GM12878 (cell line): ENCODE results near the gene BCL2.

Experiments used
- BACH1 ChIP-seq: fragments of 450-650 bp; IDR thresholded peaks from 2 replicates; pipeline ENCODE4 v1.6.1; 2017; ENCODE audit warnings: mild to moderate bottlenecking, borderline replicate concordance
- EZH2 ChIP-seq: IDR thresholded peaks from 2 replicates; pipeline ENCODE4 v1.6.1; 2012; ENCODE audit warnings: low read depth, mild to moderate bottlenecking, control low read depth, inconsistent platforms, low read length, borderline replicate concordance; ENCODE audit not compliant: control insufficient read depth
- JUND ChIP-seq: IDR thresholded peaks from 2 replicates; pipeline ENCODE4 v1.6.1; 2012; ENCODE audit warnings: low read depth, mild to moderate bottlenecking, low read length, improper control_type of control experiment, moderate library complexity
- POLR2A ChIP-seq: IDR thresholded peaks from 2 replicates; pipeline ENCODE4 v1.6.1; 2011; ENCODE audit warnings: low read depth, mild to moderate bottlenecking, low read length
- POLR2AphosphoS5 ChIP-seq: IDR thresholded peaks from 2 replicates; pipeline ENCODE4 v1.6.1; 2011; ENCODE audit warnings: mild to moderate bottlenecking, low read length, inconsistent platforms
- RELA ChIP-seq: fragments of 450-650 bp; IDR thresholded peaks from 2 replicates; pipeline ENCODE4 v1.8.0; 2014; ENCODE audit warnings: borderline replicate concordance; ENCODE audit not compliant: partially characterized antibody
- SREBF2 ChIP-seq: IDR thresholded peaks from 2 replicates; pipeline ENCODE4 v1.6.1; 2012; ENCODE audit warnings: mild to moderate bottlenecking, low read length
- TAF1 ChIP-seq: IDR thresholded peaks from 2 replicates; pipeline ENCODE4 v1.6.1; 2011; ENCODE audit warnings: mild to moderate bottlenecking, low read depth, low read length, borderline replicate concordance
- TCF3 ChIP-seq: IDR thresholded peaks from 2 replicates; pipeline ENCODE4 v1.6.1; 2012; ENCODE audit warnings: low read depth, mild to moderate bottlenecking, low read length, borderline replicate concordance; ENCODE audit not compliant: insufficient read depth
- ZNF592 ChIP-seq: fragments of 450-650 bp; IDR thresholded peaks from 2 replicates; pipeline ENCODE4 v1.6.1; 2017; ENCODE audit warnings: mild to moderate bottlenecking, moderate library complexity
- TF ChIP-seq, protein P1 (sequence below): IDR thresholded peaks from 2 replicates; pipeline ENCODE4 v1.6.1; 2011; ENCODE audit warnings: borderline replicate concordance, low read depth, mild to moderate bottlenecking, moderate library complexity, low read length; ENCODE audit not compliant: insufficient read depth, poor library complexity, severe bottlenecking
- TF ChIP-seq, protein P2 (sequence below), 3 experiments: IDR thresholded peaks in 2 of 3; conservative IDR thresholded peaks in 1 of 3; 2 replicates each; pipeline ENCODE4 v1.5.1; 2011; ENCODE audit warnings: low read depth in 3 of 3, low read length in 3 of 3, mild to moderate bottlenecking in 3 of 3, control low read depth in 2 of 3, moderate library complexity in 2 of 3, inconsistent platforms in 1 of 3, mixed read lengths in 1 of 3; ENCODE audit not compliant: control insufficient read depth in 2 of 3, insufficient read depth in 1 of 3; ENCODE audit errors: extremely low read depth in 1 of 3
- TF ChIP-seq, protein P3 (sequence below): fragments of 450-650 bp; IDR thresholded peaks from 2 replicates; pipeline ENCODE4 v1.6.1; 2017; ENCODE audit warnings: borderline replicate concordance
- TF ChIP-seq, protein P4 (sequence below): IDR thresholded peaks from 2 replicates; pipeline ENCODE4 v1.6.1; 2011; ENCODE audit warnings: low read depth, low read length, improper control_type of control experiment, borderline replicate concordance

DNA sequence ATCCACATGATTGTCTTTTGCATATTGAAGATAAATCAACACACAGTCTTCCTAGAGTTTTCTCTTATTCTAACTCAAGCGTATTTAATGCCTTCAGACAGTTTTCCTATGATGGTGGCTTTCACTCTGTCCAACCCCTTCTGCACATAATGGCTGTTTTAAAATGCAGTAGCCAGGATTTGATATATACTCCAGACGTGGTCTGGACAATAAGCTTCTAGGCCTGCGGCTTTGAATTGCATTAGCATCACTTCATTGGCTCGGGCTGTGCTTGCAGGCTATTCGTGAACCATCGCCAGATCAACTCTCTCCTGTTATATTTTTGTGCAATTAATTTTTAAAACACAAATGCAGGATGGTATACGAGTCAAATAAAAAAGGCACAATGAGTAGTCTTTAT lies 235.3 kb downstream of the BCL2 start:
- TF ChIP-seq EZH2 (no peak), BACH1 (no peak), SREBF2 (no peak), POLR2A (no peak), ZNF592 (no peak), TAF1 (no peak), RELA (no peak), POLR2AphosphoS5 (no peak), JUND (no peak), TCF3 (no peak)
- TF ChIP-seq, protein P1, sequence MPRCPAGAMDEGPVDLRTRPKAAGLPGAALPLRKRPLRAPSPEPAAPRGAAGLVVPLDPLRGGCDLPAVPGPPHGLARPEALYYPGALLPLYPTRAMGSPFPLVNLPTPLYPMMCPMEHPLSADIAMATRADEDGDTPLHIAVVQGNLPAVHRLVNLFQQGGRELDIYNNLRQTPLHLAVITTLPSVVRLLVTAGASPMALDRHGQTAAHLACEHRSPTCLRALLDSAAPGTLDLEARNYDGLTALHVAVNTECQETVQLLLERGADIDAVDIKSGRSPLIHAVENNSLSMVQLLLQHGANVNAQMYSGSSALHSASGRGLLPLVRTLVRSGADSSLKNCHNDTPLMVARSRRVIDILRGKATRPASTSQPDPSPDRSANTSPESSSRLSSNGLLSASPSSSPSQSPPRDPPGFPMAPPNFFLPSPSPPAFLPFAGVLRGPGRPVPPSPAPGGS = no peak
- TF ChIP-seq, protein P2, sequence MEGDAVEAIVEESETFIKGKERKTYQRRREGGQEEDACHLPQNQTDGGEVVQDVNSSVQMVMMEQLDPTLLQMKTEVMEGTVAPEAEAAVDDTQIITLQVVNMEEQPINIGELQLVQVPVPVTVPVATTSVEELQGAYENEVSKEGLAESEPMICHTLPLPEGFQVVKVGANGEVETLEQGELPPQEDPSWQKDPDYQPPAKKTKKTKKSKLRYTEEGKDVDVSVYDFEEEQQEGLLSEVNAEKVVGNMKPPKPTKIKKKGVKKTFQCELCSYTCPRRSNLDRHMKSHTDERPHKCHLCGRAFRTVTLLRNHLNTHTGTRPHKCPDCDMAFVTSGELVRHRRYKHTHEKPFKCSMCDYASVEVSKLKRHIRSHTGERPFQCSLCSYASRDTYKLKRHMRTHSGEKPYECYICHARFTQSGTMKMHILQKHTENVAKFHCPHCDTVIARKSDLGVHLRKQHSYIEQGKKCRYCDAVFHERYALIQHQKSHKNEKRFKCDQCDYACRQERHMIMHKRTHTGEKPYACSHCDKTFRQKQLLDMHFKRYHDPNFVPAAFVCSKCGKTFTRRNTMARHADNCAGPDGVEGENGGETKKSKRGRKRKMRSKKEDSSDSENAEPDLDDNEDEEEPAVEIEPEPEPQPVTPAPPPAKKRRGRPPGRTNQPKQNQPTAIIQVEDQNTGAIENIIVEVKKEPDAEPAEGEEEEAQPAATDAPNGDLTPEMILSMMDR (IDR thresholded peaks at IDR 0.05 in 2 of 3, conservative IDR thresholded peaks at IDR 0.05 in 1 of 3; ENCODE audit: control insufficient read depth in 2 of 3, extremely low read depth in 1 of 3, insufficient read depth in 1 of 3, low read depth in 3 of 3, low read length in 3 of 3) = no peak
- TF ChIP-seq, protein P3, sequence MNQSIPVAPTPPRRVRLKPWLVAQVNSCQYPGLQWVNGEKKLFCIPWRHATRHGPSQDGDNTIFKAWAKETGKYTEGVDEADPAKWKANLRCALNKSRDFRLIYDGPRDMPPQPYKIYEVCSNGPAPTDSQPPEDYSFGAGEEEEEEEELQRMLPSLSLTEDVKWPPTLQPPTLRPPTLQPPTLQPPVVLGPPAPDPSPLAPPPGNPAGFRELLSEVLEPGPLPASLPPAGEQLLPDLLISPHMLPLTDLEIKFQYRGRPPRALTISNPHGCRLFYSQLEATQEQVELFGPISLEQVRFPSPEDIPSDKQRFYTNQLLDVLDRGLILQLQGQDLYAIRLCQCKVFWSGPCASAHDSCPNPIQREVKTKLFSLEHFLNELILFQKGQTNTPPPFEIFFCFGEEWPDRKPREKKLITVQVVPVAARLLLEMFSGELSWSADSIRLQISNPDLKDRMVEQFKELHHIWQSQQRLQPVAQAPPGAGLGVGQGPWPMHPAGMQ = no peak
- TF ChIP-seq, protein P4, sequence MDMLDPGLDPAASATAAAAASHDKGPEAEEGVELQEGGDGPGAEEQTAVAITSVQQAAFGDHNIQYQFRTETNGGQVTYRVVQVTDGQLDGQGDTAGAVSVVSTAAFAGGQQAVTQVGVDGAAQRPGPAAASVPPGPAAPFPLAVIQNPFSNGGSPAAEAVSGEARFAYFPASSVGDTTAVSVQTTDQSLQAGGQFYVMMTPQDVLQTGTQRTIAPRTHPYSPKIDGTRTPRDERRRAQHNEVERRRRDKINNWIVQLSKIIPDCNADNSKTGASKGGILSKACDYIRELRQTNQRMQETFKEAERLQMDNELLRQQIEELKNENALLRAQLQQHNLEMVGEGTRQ = no peak
